HG03469 (cell line): ENCODE results near the gene NPAS2.

Experiments used
- ATAC-seq: cut with Tn5 transposase; IDR thresholded peaks from one replicate; pipeline ENCODE4 v1.9.1; 2021; ENCODE audit warnings: mild to moderate bottlenecking, moderate library complexity, moderate number of reproducible peaks; ENCODE audit not compliant: unreplicated experiment

Gene NPAS2

DNA sequence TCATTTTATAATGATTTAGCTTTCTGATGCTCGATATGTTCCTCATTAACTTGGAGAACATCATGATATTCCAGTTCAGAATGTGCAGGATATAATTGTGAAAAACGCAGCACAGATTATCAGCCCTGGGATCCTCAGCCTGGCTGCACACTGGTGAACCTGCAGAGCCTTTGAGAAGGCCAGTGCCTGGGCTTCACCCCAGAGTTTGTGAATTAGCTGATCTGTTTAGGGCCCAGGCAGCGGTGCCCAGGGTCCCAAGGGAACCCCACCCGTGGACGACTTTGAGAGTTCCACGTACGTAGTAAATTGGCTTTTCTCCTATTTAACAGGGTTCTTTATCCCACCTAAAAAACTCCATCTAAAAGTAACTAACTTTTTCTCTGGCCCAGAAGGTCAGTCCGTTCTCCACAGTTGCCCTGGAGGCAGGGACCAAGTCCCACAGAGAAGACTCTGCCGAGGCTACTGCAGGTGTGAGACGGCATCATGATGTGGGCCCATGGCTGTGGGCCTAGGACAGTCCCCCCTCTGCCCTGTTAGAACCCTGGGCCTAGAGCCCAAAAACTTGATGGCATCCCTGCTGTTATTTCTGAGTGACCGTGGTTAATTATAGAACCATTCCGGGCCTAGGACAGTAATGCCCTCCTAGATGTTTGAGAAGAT is 142.6 kb downstream of the NPAS2 start:
- no peak for ATAC-seq

DNA sequence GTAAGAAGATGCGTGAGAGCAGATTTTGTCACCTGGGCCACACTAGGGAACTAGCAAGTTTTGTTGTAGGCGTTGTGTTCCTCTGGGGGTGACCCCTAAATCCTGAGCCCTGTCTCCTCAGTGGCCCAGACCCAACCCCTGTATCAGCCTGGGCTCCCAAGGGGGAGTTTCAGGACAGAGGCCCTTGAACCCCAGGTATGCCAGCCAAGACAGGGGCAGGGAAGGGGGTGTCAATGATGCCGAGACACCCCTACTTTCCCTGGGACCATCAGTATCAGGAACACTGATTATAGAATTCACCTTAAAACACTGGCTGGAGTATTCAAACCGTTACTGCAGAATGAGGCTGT is 143.1 kb downstream of the NPAS2 start:
- no peak for ATAC-seq

DNA sequence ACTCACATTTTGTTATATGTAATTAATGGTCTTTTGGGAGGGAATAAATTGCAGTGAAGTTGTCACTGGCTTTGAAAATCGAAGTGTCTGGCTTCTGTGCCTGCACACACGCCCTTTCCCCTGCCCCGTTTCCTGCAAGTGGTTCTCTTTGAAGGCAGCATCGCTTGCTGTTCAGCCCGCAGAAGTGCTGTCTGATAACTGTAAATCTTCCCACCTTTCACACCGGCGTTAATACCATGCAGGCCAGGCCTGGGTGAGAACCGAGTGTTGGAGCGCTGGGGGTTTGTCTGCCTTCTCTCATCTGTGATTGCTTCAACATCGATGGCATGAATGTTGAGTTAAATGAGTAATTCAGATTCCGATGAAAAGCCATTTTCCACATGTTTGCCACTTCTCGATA is 144.3 kb downstream of the NPAS2 start:
- ATAC-seq = no peak

DNA sequence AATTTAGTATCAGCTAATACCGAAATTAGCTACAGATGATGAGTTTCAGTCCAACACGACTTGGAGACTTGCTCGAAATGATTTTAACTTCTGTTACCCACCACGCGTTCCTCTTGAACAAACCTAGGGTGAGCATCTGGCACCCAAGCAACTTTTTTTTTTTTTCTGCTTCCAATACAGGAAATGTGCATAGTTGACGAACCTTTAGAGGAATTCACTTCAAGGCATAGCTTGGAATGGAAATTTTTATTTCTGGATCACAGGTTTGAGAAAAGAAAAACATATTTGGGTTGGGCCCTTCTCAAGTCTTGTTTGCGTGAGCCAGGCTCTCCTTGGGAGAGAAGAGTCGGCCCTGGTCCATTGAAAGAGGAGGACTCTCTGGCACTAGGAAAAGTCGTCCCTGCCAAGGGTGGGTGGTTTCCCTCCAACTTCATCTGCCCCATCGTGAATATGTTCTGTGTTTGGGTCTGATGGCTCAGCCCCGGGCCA is 144.8 kb downstream of the NPAS2 start:
- ATAC-seq = no peak

DNA sequence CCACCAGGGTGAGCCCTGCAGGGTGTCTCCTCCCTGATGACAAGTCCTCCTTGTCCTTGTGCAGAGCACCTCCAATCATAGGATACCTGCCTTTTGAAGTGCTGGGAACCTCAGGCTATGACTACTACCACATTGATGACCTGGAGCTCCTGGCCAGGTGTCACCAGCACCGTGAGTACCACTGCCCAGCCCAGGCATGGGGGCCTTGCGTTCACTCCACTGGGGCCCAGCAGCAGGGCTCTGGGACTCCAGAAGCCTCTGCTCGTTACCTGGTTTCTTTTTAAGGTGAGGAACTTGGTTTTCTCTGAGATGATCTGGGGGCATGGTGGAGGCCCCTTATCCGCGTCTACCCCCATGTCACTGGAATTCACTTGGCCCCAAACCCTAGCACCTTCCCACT is 145.7 kb downstream of the NPAS2 start:
- ATAC-seq = no peak

DNA sequence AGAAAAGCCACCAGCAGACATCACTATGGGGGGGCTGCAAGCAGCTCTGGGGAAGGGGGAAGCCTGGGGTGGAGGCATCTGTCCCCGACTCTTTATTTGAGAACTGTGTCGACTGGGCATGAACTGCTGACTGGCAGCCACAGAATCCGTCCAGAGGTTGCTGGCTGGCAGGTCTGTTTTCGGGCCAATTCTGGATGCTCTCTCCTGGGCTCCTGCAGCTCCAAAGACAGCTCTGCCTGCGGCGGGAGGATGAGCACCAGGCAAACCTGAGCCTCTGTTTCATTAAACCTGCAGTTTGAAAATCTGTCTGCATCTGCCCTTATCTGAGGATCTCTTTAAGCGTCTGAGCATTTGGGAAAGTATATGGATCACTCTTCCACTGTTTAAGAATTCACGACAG is 147.8 kb downstream of the NPAS2 start:
- no peak for ATAC-seq

DNA sequence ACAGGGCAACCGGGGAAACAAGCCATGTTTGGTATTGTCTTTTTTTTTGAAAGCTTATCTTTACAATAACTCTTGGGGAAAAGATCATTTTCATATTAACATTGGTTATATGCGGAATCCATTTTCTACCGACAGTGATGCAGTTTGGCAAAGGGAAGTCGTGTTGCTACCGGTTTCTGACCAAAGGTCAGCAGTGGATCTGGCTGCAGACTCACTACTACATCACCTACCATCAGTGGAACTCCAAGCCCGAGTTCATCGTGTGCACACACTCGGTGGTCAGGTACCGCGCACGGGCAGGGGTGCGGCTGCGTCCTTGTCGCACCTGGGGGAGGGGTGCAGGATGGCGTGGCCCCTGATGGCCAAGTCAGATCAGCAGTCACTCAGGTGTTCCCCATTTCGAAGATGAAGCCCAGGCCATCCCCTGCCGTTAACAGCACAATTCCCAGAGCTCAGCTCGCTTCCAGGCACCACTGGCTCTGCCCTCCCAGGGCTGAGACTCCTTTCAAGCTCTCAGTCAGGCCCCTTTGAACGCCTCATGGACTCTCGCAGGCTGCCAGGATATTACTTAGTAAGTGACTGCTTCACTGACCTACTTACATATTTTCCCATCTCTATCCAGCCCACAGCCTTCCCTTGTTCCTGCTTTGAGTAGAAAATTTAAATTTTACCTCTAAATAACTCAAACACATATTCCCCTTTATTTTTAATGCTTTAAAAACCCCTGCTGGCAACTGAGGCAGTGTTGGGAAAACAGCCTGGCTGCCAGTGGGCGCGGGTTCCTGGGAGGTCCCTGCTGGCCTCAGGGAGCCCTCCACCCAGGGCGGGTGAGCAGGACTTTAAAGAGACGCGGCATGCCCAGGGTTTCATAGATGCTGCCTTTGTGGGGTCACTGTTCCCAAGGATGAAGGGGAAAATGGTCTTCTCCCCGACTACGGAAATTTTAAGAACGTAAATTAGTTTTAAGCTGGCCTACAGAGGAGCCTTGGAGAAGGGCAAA is 148.5 kb downstream of the NPAS2 start:
- ATAC-seq = no peak

DNA sequence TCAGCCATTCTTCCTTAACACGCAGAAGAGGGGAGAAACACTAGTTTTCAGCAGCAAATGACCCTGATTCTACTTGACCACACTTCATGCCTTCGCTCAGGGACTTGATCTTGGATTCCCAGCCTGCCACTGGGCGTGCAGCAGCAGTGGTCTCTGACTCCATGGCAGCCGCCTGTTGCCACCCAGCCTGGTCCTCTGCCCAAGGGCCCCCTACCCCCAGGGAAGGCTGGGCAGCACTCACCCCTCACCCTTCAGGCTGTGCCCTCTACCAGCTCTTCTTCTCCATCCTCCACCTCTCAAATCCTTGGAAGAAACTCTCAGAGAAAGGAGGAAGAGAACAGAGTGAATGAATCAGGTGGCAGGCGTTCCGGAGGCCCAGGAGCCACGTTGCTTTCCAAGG is 150.1 kb downstream of the NPAS2 start:
- ATAC-seq = no peak

DNA sequence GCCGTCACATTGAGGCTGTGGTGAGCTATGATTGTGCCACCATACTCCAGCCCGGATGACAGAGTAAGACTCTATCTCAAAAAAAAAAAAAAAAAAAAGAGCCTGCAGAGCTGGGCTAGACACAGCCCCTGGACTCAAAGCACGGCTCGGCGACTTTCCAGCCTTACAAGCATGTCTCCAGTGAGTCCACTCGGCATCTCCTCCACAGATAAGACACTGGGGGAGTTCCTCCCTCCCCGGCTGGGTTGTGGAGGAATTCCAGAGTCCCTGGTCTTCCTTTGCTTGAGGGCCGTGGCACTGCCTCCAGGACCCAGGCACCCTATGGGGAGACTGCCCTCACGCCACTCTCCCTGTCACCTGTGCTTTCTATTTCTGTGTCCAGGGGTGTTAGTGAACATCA is 151.3 kb downstream of the NPAS2 start:
- ATAC-seq = no peak

DNA sequence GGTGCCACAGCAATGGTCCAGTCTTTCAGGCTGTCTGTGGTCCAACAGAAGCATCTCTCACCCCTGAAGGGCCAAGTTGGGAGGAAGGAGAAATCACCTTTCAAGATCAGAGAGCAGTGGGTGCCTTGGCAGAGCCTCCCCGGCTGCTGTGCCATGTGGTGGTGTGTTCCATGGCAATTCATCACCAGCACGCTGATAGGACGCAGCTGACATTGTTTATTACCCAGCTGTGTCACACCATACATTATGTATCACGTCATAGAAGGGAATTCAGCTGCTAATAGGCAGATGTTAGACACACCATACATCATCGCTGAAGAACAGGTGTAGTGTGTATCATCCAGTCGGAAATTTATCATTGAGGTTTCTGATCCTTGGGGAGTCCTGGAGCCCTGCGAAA is 152.5 kb downstream of the NPAS2 start:
- ATAC-seq = no peak

DNA sequence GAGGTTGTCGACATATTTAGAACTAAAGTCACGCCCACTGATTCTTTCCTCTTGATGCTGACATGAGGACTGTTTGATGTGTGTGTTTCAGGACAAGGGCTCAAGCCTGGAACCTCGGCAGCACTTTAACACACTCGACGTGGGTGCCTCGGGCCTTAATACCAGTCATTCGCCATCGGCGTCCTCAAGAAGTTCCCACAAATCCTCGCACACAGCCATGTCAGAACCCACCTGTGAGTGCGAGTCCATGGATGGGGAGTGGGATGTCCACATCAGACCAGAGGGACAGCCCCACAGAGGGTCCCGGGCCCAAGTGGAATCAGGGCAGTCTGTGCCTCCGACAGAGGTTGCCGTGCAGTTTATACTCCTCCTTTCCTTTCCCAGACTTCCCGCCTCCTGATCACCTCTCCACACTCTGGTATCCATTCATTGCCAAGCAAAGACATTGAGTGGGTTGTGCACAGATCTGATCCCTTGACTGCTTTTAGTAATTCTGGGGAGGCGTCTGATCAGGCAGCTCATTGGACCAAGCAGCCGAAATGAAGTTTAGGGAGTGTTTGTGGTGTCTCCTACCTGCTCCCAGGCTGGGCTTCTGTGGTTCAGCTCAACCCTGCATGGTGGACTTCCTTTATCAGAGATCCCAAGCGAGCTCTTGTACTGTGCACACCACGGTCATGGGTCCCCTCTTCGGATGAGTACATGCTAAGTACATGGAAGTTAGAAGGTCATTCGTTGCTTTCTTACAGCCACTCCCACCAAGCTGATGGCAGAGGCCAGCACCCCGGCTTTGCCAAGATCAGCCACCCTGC is 155.0 kb downstream of the NPAS2 start:
- no peak for ATAC-seq

DNA sequence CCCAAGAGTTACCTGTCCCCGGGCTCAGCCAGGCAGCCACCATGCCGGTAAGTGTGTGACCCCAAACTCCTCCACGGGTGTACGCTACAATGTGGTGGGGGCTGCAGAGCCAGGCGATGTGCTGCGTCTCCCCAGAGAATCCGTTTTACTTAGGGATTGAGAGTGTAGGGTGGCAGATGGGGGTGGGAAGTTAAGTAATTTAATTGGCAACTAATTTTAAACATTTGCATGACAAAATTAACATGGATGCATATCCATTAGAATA is 155.5 kb downstream of the NPAS2 start:
- no peak for ATAC-seq

DNA sequence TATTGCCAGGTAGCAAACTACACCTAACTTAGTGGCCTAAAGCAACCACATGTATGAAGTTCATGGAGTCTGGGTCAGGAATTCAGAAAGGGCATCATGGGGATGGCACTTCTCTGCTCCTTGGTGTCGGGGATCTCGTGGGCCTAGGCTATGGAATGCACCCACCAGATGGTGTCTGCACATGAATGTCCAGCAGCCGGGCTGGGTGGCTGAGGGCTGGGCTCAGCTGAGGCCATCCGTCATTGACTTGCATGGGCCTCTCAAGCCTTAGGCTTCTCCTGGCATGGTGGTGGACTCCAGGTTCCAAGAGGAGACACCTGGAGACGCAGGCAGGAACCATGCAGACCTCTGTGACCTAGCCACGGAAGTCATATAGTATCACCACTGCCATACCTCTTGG is 156.1 kb downstream of the NPAS2 start:
- no peak for ATAC-seq

DNA sequence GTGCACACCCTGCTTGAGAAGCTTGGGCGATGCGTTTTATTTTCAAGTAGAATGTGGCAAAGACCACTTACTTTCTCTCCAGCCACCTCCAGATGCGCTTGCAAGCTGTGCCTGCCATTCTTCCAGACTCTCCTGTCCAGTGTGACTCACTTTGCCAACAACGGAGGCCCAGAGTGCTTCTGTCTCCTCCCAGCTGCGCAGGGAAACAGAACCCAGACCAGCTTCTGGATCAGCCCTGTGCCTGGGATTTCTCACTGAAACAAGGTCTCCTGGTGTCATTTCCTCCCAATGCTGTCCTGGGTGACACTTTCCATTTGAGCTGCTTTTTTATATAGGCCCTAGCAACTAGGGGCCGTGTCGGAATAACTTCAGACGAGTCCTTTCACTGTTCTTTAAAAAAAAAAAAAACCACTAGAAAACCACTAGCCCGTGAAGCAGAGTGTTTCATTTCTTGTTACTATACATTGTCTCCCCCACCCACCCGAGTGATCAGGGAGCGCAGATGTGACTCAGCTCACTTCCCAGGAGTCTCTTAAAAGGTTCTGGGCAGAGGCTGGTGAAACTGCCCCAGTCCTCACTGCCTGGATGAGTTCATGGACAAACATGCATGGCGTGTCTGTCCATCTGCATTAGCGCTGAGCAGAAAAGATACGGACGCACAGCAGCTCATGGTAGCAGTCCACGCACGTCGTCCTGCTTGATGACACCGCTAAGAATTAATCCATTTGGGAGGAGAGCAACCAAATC is 156.9 kb downstream of the NPAS2 start:
- ATAC-seq = peak; percentile 74

DNA sequence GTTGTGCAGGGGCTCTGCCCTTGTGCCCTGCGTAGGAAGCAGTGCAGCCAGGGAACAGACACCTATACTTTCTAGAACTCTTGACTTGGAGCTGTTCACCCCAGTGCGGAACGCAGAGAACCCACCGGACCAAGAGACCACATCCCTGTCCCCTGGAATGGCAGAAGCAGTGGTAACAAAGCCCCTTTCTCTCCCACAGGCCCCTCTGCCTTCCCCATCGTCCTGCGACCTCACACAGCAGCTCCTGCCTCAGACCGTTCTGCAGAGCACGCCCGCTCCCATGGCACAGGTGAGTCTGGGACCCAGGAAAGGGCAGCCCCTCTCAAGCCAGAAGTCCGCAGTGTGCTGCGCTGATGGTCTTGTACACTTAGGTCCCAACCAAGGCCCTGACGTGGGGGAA is 157.6 kb downstream of the NPAS2 start:
- no peak for ATAC-seq

DNA sequence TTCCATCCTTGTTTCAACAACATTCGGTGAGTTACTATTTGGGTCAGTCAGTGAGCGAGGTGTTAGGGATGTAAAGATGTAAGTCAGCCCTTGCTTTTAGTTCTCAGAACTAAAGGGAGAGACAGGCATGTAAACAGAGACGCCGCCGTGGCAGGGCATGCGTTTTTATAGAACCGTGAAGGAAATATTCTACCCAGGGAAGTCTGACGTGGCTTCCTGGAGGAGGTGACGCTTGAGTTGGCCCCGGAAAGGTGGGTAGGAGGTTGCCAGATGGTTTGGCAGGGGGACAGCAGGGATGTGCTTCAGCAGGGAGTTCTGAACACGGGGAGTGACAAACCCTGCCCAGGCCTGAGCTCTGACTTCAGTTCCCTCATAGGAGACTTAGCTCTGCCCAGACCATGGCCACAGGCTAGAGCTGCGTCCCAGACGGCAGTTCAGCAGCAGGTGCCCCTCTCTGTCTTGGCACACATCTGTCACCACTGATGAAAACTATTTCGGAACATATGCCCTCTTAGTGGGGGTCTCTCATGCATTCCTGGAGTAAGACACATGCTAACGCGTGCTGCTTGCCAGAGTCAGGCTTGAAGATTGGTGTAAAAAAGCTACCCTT is 158.7 kb downstream of the NPAS2 start:
- ATAC-seq = no peak

DNA sequence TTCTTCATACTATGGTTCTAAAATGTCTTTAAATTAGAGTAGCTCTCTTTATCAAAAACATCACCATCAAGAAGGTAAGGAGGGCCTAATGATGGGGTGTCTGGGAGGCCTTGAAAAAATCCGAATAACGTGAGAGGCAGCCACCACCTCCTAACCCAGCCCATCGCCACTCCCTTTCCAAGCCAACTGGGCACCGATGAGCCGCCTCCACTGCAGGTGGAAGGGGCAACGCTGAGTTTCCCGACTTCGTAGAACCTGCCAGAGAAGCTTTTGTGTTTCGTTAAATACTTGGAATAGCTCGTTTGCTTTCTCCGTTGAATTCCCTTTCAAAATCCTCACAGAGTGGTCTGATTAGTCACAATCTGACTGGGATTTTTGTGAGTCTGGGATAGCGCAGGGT is 160.1 kb downstream of the NPAS2 start:
- no peak for ATAC-seq

DNA sequence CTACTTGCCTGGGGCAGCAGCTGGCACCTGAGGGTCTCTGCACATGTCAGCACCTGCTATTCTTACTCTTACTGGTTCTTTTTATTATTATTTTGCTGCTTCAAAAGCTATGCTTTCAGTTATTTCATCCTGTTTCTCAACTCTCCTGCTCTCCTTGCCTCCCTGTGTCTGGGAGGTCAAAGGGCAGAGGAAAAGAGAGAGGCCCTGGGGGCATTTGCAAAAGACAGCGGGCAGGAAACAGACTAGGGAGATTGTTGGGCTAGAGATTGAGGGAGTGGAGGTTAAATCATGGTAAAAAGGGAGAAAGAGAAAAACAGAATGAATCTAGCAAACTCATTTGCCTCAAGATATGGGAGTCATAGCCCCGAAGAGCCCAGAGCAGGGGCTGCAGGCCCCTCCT is 161.1 kb downstream of the NPAS2 start:
- no peak for ATAC-seq

DNA sequence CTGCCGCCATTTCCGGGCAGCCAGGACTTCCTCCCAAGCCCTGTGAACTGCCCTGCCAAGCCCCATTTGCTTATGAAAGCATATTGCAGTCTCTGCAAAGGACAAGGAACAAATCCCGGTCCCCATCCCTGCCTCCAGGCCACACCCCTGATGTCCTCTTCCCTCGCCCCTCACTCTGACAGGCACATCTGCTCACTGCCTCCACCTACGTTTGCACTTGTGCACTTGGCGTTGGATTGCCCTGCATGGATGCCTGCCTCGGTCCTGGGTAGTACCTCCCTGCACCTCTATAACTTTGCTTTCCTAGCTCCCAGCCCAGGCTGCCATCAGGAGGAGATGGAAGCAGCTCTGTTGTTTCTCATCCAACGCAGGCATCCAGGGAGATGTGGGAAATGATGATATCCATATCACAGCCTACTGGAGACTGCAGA is 162.5 kb downstream of the NPAS2 start:
- ATAC-seq = no peak

DNA sequence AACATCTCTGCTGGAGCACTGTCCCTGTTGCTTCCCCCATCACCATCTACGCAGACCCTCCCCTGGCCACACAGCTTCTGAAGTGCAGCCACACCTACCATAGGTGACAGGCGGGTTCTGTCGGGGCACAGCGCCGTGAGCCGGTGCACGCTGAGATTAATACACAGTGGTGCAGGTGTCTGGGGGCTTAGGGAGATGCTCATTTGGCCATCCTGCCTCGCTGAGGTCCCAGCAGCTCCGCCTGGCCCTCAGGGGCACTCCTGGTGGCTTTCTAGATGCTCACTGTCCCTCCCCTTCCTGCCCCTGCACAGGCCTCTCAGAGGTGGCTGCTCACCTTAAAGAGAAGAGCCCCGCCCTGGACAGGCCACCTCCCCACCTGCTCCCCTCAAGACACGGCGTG is 163.3 kb downstream of the NPAS2 start:
- ATAC-seq = no peak
